GM12865 (cell line): Measurements from ENCODE around the gene PRIM1.
"Not testable (repeated sequence)": the region's sequence is repeated elsewhere in the genome, so short reads cannot be mapped to it uniquely, and the experiment has no call there.

Experiments used
- DNase-seq: peaks from one replicate; pipeline ENCODE4 v3.0.0; 2010; ENCODE audit warnings: low read depth
- H3K4me3 ChIP-seq: 2 replicates; pipeline ENCODE4 v1.5.1; 2011; ENCODE audit warnings: mild to moderate bottlenecking, low read depth, low read length, control low read depth
- TF ChIP-seq, protein P1 (sequence below): IDR thresholded peaks from 2 replicates; pipeline ENCODE4 v1.5.1; 2011; ENCODE audit warnings: low read length, control low read depth, low read depth, inconsistent platforms; ENCODE audit not compliant: insufficient read depth; ENCODE audit errors: missing control alignments

PRIM1 gene

DNA sequence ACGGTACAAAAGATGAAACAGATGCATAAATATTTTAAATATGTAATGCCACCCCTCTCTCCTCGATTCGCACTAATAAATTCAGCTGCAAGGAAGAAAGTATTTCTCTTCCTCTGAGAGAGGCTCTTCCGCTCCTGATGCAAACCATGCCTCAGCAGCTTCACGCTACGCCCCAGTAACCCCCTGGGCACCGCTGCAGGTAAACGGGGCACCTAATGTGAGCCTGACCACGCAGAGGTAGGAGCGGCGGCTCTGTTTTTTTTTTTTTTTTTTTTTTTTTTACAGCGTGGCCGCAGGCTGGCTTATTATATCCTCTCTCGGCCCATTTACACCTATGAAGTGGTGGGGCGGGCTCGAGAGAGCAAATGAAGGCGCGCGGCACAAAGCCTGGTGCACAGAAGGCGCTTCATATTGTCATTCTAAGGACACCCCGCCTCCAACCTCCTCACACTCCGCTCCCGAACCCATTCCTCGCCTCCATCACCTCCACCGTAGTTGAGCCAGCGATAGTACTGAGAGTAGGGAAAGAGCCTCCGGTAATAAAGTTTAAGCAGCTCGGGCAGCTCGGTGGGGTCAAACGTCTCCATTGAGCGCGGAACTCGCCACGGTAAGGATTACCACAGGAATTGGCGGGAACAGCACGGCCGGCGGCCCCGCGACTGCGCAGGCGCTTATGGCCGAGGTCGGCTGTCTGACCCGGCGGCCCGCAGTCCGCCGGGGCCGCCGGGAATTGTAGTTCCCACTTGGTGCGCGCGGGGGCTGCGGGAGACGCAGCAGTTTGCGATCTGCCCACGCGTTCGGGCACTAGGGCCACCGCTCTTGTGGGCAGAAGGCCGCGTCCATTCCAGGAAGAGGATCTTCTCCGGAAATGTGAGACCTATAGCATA, at the start of gene PRIM1:
Gene PRIM1 (minus strand): TSS at position 612 of the 887 bp plus-strand sequence. CDS start 25 bp downstream, at position 587.
- peak; percentile 94 for DNase-seq
- TF ChIP-seq, protein P1, sequence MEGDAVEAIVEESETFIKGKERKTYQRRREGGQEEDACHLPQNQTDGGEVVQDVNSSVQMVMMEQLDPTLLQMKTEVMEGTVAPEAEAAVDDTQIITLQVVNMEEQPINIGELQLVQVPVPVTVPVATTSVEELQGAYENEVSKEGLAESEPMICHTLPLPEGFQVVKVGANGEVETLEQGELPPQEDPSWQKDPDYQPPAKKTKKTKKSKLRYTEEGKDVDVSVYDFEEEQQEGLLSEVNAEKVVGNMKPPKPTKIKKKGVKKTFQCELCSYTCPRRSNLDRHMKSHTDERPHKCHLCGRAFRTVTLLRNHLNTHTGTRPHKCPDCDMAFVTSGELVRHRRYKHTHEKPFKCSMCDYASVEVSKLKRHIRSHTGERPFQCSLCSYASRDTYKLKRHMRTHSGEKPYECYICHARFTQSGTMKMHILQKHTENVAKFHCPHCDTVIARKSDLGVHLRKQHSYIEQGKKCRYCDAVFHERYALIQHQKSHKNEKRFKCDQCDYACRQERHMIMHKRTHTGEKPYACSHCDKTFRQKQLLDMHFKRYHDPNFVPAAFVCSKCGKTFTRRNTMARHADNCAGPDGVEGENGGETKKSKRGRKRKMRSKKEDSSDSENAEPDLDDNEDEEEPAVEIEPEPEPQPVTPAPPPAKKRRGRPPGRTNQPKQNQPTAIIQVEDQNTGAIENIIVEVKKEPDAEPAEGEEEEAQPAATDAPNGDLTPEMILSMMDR = peak; percentile 7
- peak within 1 kb of the TSS; percentile 88 for H3K4me3 ChIP-seq

DNA sequence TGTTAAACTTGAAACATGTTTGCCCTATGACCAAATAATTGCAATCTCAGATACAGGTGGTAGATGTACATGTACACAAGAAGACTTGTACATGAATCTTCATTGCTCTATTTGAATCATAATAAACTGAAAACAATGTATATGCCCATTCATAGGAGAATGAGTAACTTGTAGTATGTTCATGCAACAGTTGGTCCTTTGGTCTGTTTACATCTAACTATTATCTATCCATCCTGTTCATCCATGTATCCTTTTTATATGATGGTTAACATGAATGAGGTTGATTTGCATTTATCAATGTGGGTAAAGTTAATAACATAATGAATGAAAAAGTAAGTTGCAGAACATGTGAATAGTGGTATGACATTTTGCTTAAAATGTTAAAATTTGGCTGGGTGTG, 48.1 kb upstream of the PRIM1 start:
- H3K4me3 ChIP-seq = no peak overlapping the region
- TF ChIP-seq, protein P1 = no peak
- no peak for DNase-seq

DNA sequence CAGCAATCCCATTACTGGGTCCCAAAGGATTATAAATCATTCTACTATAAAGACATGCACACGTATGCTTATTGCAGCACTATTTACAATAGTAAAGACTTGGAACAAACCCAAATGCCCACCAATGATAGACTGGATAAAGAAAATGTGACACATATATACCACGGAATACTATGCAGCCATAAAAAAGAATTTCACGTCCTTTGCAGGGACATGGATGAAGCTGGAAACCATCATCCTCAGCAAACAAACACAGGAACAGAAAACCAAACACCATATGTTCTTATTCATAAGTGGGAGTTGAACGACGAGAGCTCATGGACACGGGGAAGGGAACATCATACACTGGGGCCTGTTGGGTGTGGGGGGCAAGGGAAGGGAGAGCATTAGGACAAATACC, 47.2 kb upstream of the PRIM1 start:
- H3K4me3 ChIP-seq, DNase-seq: not testable (repeated sequence)

DNA sequence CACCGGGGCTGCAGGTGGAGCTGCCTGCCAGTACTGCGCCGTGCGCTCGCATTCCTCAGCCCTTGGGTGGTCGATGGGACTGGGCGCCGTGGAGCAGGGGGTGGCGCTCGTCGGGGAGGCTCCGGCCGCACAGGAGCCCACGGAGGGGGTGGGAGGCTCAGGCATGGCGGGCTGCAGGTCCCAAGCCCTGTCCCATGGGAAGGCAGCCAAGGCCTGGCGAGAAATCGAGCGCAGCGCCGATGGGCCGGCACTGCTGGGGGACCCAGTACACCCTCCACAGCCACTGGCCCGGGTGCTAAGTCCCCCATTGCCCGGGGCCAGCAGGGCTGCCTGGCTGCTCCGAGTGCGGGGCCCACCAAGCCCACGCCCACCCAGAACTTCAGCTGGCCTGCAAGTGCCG, 43.7 kb upstream of the PRIM1 start:
- not testable (repeated sequence) for H3K4me3 ChIP-seq, DNase-seq

DNA sequence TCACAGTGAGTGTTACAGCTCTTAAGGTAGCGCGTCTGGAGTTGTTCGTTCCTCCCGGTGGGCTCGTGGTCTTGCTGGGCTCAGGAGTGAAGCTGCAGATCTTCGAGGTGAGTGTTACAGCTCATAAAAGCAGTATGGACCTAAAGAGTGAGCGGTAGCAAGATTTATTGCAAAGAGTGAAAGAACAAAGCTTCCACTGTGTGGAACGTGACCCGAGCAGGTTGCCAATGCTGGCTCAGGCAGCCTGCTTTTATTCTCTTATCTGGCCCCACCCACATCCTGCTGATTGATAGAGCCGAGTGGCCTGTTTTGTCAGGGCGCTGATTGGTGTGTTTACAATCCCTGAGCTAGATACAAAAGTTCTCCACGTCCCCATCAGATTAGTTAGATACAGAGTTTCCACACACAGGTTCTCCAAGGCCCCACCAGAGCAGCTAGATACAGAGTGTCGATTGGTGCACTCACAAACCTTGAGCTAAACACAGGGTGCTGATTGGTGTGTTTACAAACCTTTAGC, 43.0 kb upstream of the PRIM1 start:
- H3K4me3 ChIP-seq, DNase-seq: not testable (repeated sequence)

DNA sequence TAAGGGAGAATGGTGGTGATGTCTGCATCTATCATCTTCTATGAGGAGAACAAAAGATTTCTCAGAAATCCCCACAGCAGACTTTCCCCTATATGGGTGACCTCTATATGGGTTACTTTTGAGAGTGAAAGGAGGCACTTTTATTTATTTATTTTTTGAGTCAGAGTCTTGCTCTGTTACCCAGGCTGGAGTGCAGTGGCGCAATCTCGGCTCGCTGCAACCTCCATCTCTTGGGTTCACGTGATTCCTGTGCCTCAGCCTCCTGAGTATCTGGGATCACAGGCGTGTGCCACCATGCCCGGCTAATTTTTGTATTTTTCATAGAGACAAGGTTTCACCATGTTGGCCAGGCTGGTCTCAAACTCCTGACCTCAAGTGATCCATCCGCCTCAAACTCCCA, 41.0 kb upstream of the PRIM1 start:
- DNase-seq = not testable (repeated sequence)

DNA sequence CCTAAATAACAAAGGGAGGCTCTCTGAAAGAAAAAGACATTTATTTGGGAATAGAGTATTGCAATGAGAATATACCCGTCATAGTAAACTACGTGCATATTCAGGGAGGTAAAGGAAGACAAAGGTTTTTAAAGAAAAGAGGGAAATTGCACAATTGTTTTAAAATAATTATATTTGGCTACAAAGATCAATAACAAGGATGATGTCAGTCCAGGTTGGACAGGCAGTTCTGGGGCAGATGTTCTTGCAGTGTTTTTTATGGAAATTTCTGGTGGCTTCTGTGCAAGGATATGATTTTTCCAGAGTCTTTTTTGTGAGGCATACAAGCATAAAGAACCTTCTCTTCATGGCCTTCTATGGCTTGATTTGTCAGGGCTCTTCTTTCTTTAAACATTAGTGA, 40.6 kb upstream of the PRIM1 start:
- TF ChIP-seq, protein P1 = no peak
- DNase-seq = no peak
- H3K4me3 ChIP-seq = no peak overlapping the region

More for the DNA sequence above, 41.0 kb upstream of the PRIM1 start:
- H3K4me3 ChIP-seq = not testable (repeated sequence)

DNA sequence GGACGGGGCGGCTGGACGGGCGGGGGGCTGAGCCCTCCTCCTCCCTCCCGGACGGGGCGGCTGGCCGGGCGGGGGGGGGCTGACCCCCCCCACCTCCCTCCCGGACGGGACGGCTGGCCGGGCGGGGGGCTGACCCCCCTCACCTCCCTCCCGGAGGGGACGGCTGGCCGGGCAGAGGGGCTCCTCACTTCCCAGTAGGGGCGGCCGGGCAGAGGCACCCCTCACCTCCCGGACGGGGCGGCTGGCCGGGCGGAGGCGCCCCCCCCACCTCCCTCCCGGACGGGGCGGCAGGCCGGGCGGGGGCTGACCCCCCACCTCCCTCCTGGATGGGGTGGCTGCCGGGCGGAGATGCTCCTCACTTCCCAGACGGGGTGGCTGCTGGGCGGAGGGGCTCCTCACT, 37.3 kb upstream of the PRIM1 start:
- H3K4me3 ChIP-seq, DNase-seq: not testable (repeated sequence)

DNA sequence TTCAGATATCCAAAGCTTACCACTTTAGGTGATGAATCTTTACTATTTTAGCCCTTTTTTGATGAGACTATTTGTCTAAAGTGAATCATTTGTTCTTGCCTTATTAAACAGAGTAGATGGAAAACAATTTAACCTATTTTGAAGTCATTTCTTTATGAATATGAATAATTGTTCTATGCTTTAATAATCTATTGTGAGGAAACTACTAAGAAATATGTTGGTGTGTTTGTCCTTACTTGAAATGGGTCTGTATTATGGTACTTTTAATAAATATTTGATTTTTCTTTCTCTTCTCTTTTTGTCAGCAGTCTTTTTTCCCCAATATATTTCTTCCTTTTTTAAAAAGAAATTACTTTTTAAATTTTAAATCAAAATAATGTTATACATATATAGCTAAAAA, 35.4 kb upstream of the PRIM1 start:
- DNase-seq = no peak
- H3K4me3 ChIP-seq = no peak overlapping the region
- TF ChIP-seq, protein P1 = no peak
